GM06990 (cell line): ENCODE measurements around the gene BCL3.
"Not testable (repeated sequence)": the region's sequence is repeated elsewhere in the genome, so short reads cannot be mapped to it uniquely, and the experiment has no call there.

ENCODE experiments used
- DNase-seq: peaks from one replicate; pipeline ENCODE4 v3.0.0-alpha.2; 2011; ENCODE audit not compliant: insufficient read length; ENCODE audit errors: extremely low read depth
- H3K27me3 ChIP-seq: replicated peaks from 2 replicates; pipeline ENCODE4 v1.6.0; 2011; ENCODE audit warnings: low read length; ENCODE audit not compliant: control insufficient read depth, insufficient read depth
- H3K36me3 ChIP-seq: 2 replicates; pipeline ENCODE4 v1.5.1; 2011; ENCODE audit warnings: low read length; ENCODE audit not compliant: control insufficient read depth, insufficient read depth
- H3K4me3 ChIP-seq: replicated peaks from 2 replicates; pipeline ENCODE4 v1.5.1; 2011; ENCODE audit warnings: low read depth, mild to moderate bottlenecking, control low read depth, low read length
- TF ChIP-seq, protein P1 (sequence below): IDR thresholded peaks from 2 replicates; pipeline ENCODE4 v1.5.1; 2011; ENCODE audit warnings: low read length, control low read depth, mild to moderate bottlenecking, inconsistent platforms; ENCODE audit not compliant: insufficient read depth, poor library complexity, severe bottlenecking

BCL3 gene

DNA sequence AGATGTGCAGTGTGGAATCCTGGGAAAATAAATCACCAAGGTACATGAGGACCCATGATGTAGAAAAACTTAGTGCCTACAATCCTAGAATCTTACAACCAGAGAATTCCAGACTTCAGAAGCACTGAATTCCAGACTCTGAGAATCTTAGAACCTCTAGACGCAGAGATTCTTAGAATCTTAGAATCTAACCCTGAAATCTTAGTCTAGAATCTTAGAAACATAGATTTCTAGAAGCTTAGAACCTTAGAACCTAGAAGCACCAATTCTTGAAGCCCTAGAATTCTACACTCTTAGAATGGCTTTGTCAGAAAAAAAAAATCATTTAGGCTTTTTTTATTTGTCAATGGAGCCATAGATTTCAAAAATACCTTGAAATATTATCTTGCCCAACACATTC, 43.5 kb upstream of the BCL3 start:
- H3K36me3 ChIP-seq, result no peaks in the 10 kb centered on the region
- DNase-seq, result no peak
- TF ChIP-seq, protein P1, sequence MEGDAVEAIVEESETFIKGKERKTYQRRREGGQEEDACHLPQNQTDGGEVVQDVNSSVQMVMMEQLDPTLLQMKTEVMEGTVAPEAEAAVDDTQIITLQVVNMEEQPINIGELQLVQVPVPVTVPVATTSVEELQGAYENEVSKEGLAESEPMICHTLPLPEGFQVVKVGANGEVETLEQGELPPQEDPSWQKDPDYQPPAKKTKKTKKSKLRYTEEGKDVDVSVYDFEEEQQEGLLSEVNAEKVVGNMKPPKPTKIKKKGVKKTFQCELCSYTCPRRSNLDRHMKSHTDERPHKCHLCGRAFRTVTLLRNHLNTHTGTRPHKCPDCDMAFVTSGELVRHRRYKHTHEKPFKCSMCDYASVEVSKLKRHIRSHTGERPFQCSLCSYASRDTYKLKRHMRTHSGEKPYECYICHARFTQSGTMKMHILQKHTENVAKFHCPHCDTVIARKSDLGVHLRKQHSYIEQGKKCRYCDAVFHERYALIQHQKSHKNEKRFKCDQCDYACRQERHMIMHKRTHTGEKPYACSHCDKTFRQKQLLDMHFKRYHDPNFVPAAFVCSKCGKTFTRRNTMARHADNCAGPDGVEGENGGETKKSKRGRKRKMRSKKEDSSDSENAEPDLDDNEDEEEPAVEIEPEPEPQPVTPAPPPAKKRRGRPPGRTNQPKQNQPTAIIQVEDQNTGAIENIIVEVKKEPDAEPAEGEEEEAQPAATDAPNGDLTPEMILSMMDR, result no peak
- no peaks in the 10 kb centered on the region for H3K27me3 ChIP-seq
- no peak overlapping the region for H3K4me3 ChIP-seq

DNA sequence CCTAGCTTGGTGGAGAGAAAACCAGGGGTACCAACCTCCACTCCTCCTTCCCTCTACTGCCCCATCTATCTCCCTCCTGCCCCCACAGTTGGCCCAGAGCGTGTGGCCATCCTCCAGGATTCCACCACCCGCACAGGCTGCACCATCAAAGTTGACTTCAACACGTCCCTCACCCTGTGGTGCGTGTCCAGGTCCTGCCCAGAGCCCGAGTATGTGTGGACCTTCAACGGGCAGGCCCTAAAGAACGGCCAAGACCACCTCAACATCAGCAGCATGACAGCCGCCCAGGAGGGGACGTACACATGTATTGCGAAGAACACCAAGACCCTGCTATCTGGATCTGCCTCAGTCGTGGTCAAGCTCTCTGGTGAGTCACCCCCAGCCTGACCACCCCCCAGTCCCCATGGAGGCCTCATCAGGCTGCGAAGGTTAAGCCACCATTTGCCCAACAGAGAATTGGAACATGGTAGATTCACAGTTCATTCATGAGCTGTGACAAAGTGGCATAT, 43.0 kb upstream of the BCL3 start:
- Histone ChIP-seq H3K36me3 (no peaks in the 10 kb centered on the region), H3K4me3 (no peak overlapping the region), H3K27me3 (no peaks in the 10 kb centered on the region)
- no peak for DNase-seq
- TF ChIP-seq, protein P1, result no peak

DNA sequence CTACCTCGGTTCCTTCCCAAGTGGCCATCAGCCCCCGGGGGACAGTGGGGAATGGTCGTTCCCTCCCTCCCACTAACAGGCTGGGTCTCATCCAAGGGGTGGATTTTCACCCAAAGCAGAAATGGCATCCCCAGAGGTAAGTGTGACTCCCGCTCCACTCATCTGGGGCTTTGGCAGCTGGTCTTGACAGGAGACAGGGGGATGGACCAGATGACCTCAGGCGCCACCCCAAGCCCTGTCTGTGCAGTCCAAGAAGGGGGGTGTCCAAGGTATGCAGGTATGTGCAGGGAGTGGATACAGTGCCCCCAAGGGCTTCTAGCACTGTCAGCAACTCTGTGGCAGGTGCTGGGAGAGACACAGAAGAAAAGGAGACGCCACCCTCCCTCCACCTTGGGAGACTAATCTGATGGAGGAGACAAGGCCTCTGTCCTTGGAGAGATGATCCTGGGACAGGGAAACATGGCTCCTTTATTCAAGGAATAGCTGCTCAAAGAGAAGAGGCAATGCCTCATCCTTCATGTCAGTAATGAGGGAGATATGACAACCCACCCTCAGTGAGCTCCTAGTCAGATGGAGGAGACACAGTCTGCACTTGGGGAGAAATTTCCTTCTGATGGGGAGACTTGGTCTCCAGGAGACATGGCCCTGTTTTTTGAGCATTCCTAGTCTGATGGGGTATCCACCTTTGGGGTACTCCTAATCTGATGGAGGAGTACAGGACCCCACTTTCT, 41.8 kb upstream of the BCL3 start:
- Histone ChIP-seq H3K27me3 (no peaks in the 10 kb centered on the region), H3K4me3 (no peak overlapping the region), H3K36me3 (no peaks in the 10 kb centered on the region)
- no peak for DNase-seq
- TF ChIP-seq, protein P1, result no peak

GRCh38 chr19:44707794-44708193, 40.7 kb upstream of the BCL3 start:
- H3K4me3 ChIP-seq, result no peak overlapping the region
- TF ChIP-seq, protein P1, result no peak
- DNase-seq, result no peak
- no peaks in the 10 kb centered on the region for H3K27me3 ChIP-seq
- no peaks in the 10 kb centered on the region for H3K36me3 ChIP-seq

DNA sequence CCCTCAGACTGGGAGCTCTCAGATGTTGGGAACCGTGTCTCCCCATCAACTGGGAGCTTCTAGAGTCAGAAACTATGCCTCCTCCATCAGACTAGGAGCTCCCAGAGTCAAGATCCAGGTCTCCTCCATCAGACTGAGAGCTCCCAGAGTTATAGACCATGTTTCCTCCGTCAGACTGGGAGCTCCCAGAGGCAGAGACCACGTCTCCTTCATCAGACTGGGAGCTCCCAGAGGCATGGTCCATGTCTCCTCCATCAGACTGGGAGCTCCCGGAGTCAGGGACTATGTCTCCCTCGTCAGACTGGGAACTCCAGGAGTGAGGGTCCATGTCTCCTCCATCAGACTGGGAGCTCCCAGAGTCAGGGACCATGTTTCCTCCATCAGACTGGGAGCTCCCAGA, 39.6 kb upstream of the BCL3 start:
- no peak overlapping the region for H3K4me3 ChIP-seq
- H3K36me3 ChIP-seq, result no peaks in the 10 kb centered on the region
- DNase-seq, result no peak
- no peaks in the 10 kb centered on the region for H3K27me3 ChIP-seq
- TF ChIP-seq, protein P1, result no peak

DNA sequence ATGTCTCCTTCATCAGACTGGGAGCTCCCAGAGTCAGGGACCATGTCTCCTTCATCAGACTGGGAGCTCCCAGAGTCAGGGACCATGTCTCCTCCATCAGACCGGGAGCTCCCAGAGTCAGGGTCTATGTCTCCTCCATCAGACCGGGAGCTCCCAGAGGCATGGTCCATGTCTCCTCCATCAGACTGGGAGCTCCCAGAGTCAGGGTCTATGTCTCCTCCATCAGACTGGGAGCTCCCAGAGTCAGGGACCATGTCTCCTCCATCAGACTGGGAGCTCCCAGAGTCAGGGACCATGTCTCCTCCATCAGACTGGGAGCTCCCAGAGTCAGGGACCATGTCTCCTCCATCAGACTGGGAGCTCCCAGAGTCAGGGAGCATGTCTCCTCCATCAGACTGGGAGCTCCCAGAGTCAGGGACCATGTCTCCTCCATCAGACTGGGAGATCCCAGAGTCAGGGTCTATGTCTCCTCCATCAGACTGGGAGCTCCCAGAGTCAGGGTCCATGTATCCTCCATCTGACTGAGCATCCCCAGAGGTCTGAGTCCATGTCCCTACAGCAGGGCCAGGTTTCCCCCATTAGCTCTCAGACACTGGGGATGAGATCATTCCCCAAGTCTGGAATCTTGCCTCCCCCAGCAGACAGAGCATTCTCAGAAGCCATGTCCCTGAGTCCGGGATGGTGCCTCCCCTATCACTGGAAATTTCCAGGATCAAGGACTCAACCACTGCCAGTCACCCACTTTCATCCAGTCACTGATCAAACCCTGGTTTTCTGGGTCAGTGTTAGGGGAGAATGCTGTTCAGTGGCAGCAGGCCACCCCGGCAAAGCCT, 38.9 kb upstream of the BCL3 start:
- not testable (repeated sequence) for H3K36me3 ChIP-seq, H3K4me3 ChIP-seq, H3K27me3 ChIP-seq, DNase-seq
